ENCODE data around the gene UCK2.

Gene UCK2

DNA sequence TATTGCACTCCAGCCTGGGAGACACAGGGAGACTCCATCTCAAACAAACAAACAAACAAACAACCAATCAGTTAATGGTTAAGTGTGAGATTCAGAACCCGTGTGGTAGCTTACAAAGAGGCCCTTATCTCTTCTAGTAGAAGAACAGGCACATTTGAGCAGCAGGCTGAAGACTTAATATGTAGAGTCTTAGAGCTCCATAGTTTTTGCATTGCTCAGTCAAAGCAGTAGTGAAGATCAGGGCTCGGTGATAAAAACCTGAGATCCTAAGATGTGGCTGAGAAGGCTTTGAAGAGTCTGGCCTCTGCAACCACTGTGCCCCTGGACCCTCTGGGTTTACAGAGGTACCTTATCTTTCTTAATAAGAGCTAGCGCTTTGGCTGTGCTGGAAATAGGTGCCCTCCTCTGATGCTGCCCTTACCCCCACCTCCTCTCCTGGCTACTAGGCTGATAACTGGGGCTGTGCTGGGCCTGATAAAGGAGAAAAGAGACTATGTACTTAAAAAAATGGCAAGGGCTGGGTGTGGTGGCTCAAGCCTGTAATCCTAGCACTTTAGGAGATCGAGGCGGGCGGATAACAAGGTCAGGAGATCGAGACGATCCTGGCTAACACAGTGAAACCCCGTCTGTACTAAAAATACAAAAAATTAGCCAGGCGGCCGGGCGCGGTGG, 10.5 kb upstream of the UCK2 start:
- no peaks in the 10 kb centered on the region for H3K4me1 ChIP-seq (ENCODE audit: control insufficient read depth, low read depth, low read length)
- H3K79me2 ChIP-seq (ENCODE audit: control insufficient read depth, insufficient read depth, low read length) = no peaks in the 10 kb centered on the region
- no peak overlapping the region for H3K4me3 ChIP-seq (ENCODE audit: low read length)
- no peak overlapping the region for H4K8ac ChIP-seq (ENCODE audit: low read depth, low read length)
- H3K4me2 ChIP-seq (ENCODE audit: low read length) = no peak overlapping the region
- no peak overlapping the region for H3K27ac ChIP-seq (ENCODE audit: low read depth, low read length)
- DNase-seq = peak; percentile 52
- H2AK5ac ChIP-seq (ENCODE audit: low read length) = no peak overlapping the region
- no CpG with 5 or more reads among the region's 13 CpGs for WGBS (ENCODE audit: extremely low coverage, insufficient coverage, low lambda C conversion rate)
- H3K56ac ChIP-seq (ENCODE audit: low read length) = no peak overlapping the region
- no peaks in the 10 kb centered on the region for H3K36me3 ChIP-seq (ENCODE audit: control insufficient read depth, insufficient read depth, low read length)
- H3K23ac ChIP-seq (ENCODE audit: low read length) = no peak overlapping the region
- H3K4ac ChIP-seq (ENCODE audit: low read depth, low read length) = no peak overlapping the region
- no peak overlapping the region for H2BK5ac ChIP-seq (ENCODE audit: low read length)
- no peaks in the 10 kb centered on the region for H3K27me3 ChIP-seq (ENCODE audit: insufficient read depth, low read length, poor library complexity)
- no peak overlapping the region for H2BK15ac ChIP-seq (replicated peaks; ENCODE audit: low read depth)
- H3K18ac ChIP-seq (ENCODE audit: low read length) = no peak overlapping the region
- H3K79me1 ChIP-seq (ENCODE audit: low read length) = no peaks in the 10 kb centered on the region
- no peak overlapping the region for H3K9ac ChIP-seq (ENCODE audit: low read length)
- no peak overlapping the region for H4K5ac ChIP-seq (ENCODE audit: low read length)
- H2BK120ac ChIP-seq (ENCODE audit: low read depth, low read length) = no peak overlapping the region

DNA sequence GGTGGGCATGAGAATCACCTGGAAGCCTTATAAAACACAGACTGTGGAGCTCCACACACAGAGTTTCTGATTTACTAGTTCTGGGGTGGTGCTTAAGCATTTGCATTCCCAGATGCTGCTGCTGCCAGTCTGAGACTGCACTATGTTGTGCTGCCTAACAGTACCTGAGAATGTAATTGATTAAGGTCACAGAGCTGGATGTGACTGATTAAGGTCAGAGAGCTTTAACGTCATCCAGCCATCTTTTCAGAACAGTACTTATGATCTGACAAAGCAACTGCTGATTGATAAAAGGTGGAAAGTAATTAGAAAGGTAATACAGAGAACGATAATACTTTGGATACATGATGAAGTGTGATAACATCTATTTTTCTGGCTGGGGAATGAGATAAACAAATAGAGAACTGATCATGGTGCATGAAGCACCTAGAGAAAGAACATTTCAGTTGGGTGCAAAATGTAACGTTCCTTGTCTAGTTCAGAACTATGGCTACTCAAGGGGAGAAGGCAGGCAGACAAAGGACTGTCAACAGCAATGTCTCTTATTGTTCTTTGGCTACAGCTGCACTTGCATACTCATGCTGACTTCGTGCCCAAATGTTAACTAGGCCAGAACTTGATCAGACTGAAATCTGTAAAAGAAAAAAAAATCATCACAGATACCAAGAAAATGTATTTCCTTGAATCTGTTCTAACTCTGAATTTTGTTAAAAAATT, 3.7 kb upstream of the UCK2 start:
- no peak overlapping the region for H3K56ac ChIP-seq (ENCODE audit: low read length)
- no peak overlapping the region for H3K23ac ChIP-seq (ENCODE audit: low read length)
- no peaks in the 10 kb centered on the region for H3K27me3 ChIP-seq (ENCODE audit: insufficient read depth, low read length, poor library complexity)
- DNase-seq = no peak
- H4K5ac ChIP-seq (ENCODE audit: low read length) = no peak overlapping the region
- no peak overlapping the region for H3K4ac ChIP-seq (ENCODE audit: low read depth, low read length)
- H3K18ac ChIP-seq (ENCODE audit: low read length) = no peak overlapping the region
- H3K36me3 ChIP-seq (ENCODE audit: control insufficient read depth, insufficient read depth, low read length) = no peaks in the 10 kb centered on the region
- H4K8ac ChIP-seq (ENCODE audit: low read depth, low read length) = no peak overlapping the region
- no peak overlapping the region for H2BK15ac ChIP-seq (replicated peaks; ENCODE audit: low read depth)
- no peak overlapping the region for H3K4me3 ChIP-seq (ENCODE audit: low read length)
- no peak overlapping the region for H3K4me2 ChIP-seq (ENCODE audit: low read length)
- WGBS (ENCODE audit: extremely low coverage, insufficient coverage, low lambda C conversion rate) = no CpG with 5 or more reads among the region's 4 CpGs
- no peaks in the 10 kb centered on the region for H3K4me1 ChIP-seq (ENCODE audit: control insufficient read depth, low read depth, low read length)
- H3K9ac ChIP-seq (ENCODE audit: low read length) = no peak overlapping the region
- H3K27ac ChIP-seq (ENCODE audit: low read depth, low read length) = no peak overlapping the region
- no peak overlapping the region for H2AK5ac ChIP-seq (ENCODE audit: low read length)
- peaks cover 8% of the 10 kb centered on the region for H3K79me2 ChIP-seq (ENCODE audit: control insufficient read depth, insufficient read depth, low read length)
- no peak overlapping the region for H2BK5ac ChIP-seq (ENCODE audit: low read length)
- H3K79me1 ChIP-seq (ENCODE audit: low read length) = no peaks in the 10 kb centered on the region
- H2BK120ac ChIP-seq (ENCODE audit: low read depth, low read length) = no peak overlapping the region

DNA sequence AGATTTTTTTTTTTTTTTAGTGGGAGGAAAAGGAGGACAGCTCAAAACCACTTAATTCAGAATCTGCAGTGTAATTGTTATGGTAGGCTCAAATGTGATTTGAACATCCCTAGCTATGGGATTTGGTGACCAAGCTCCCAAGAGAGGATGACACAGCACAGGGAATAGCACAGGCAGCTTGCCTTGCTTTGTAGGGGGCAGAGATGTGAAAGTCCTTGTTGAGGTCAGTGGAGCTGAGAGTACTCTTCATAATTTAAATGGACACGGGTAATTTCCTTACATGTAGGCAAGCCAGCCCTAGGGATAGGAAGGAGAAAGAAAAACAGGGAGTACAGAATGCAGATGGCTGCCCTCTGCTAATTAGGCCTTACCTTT, 3.2 kb upstream of the UCK2 start:
- DNase-seq = no peak
- no peak overlapping the region for H4K8ac ChIP-seq (ENCODE audit: low read depth, low read length)
- no peak overlapping the region for H4K5ac ChIP-seq (ENCODE audit: low read length)
- no CpG with 5 or more reads among the region's 1 CpG for WGBS (ENCODE audit: extremely low coverage, insufficient coverage, low lambda C conversion rate)
- no peak overlapping the region for H2BK5ac ChIP-seq (ENCODE audit: low read length)
- H3K27me3 ChIP-seq (ENCODE audit: insufficient read depth, low read length, poor library complexity) = no peaks in the 10 kb centered on the region
- H3K79me1 ChIP-seq (ENCODE audit: low read length) = no peaks in the 10 kb centered on the region
- H3K79me2 ChIP-seq (ENCODE audit: control insufficient read depth, insufficient read depth, low read length) = peaks cover 13% of the 10 kb centered on the region
- H3K23ac ChIP-seq (ENCODE audit: low read length) = no peak overlapping the region
- no peak overlapping the region for H3K4me2 ChIP-seq (ENCODE audit: low read length)
- no peak overlapping the region for H3K56ac ChIP-seq (ENCODE audit: low read length)
- H3K18ac ChIP-seq (ENCODE audit: low read length) = no peak overlapping the region
- H3K36me3 ChIP-seq (ENCODE audit: control insufficient read depth, insufficient read depth, low read length) = no peaks in the 10 kb centered on the region
- H3K4me3 ChIP-seq (ENCODE audit: low read length) = no peak overlapping the region
- no peak overlapping the region for H3K9ac ChIP-seq (ENCODE audit: low read length)
- H2BK120ac ChIP-seq (ENCODE audit: low read depth, low read length) = no peak overlapping the region
- H3K4me1 ChIP-seq (ENCODE audit: control insufficient read depth, low read depth, low read length) = no peaks in the 10 kb centered on the region
- H3K4ac ChIP-seq (ENCODE audit: low read depth, low read length) = peak overlapping the region; percentile 21
- no peak overlapping the region for H3K27ac ChIP-seq (ENCODE audit: low read depth, low read length)
- H2BK15ac ChIP-seq (replicated peaks; ENCODE audit: low read depth) = no peak overlapping the region
- H2AK5ac ChIP-seq (ENCODE audit: low read length) = no peak overlapping the region

DNA sequence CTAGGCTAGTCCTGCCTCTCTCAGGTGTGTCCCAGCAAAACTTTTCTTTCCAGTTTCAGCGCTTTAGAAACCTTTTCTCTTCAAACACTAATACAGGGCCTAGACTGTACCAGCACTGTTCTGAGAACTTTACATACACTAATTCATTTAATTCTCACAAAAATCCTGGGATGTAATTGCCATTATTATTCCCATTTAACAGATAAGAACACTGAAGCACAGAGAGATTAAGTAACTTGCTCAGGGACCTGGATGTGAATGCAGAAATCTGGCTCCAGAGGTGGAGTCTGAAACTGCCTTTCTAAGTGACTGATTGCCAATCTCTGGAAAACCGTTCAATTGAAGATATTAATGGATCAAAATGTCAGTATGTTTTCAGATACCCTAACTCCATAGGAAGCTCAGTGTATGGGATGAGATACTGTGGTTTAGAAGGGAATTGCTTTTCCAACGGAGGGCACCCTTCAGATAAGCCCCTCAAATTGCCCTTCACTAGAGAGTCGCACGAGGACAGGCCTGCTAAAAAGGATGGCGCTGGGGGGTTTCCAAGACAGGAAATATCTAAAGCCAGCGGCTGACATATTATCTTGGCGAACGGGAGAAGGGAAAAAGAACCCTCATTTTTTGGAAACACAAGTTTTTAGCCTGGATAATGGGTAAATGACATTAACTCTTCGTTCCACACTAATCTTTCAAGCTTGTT, 698 bp upstream of the UCK2 start:
- Histone ChIP-seq H3K79me2 (ENCODE audit: control insufficient read depth, insufficient read depth, low read length) (peaks cover 37% of the 10 kb centered on the region), H3K4ac (ENCODE audit: low read depth, low read length) (peak overlapping the region; percentile 22), H3K27ac (ENCODE audit: low read depth, low read length) (no peak overlapping the region)

DNA sequence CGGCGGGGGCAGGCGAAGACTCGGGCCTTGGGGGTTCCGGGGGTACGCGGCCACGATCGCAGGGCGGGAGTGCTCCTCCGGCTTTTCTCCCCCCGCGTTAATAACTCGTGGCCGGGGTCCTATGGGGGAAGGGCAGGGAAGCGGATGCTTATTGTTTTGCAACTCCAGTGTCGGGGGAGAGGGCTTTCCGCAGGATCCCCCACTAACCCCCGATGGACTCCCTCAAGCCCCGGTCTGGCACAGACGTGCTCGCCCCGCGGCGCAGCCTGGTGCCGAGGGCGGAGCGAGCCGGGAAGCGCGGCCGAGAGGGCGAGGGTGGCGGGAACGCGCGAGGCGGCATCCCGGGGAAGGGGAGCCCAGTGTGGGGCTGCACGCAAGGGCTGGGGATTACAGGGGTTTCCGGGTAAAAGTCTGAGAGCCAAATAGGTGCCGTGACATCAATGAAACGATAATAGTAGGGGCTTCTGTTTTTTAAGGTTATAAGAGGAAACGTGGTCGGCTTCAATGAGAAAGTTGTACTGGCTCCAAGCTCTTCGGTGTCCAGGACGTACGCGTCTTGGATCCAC, 772 bp downstream of the UCK2 start:
- Histone ChIP-seq H3K4me1 (ENCODE audit: control insufficient read depth, low read depth, low read length) (peaks cover 2% of the 10 kb centered on the region), H3K23ac (ENCODE audit: low read length) (peak overlapping the region; percentile 56), H3K56ac (ENCODE audit: low read length) (peak overlapping the region; percentile 95), H3K18ac (ENCODE audit: low read length) (peak overlapping the region; percentile 96), H3K79me2 (ENCODE audit: control insufficient read depth, insufficient read depth, low read length) (peaks cover 52% of the 10 kb centered on the region), H2BK120ac (ENCODE audit: low read depth, low read length) (peak overlapping the region; percentile 34), H3K36me3 (ENCODE audit: control insufficient read depth, insufficient read depth, low read length) (no peaks in the 10 kb centered on the region), H2BK5ac (ENCODE audit: low read length) (peak overlapping the region; percentile 2), H2BK15ac (replicated peaks; ENCODE audit: low read depth) (no peak overlapping the region), H3K4me2 (ENCODE audit: low read length) (peak overlapping the region; percentile 89), H3K4me3 (ENCODE audit: low read length) (peak overlapping the region; percentile 84), H3K79me1 (ENCODE audit: low read length) (no peaks in the 10 kb centered on the region), H3K4ac (ENCODE audit: low read depth, low read length) (peak overlapping the region; percentile 81), H4K5ac (ENCODE audit: low read length) (no peak overlapping the region), H3K9ac (ENCODE audit: low read length) (peak overlapping the region; percentile 94), H3K27ac (ENCODE audit: low read depth, low read length) (peak overlapping the region; percentile 98), H2AK5ac (ENCODE audit: low read length) (no peak overlapping the region), H4K8ac (ENCODE audit: low read depth, low read length) (no peak overlapping the region), H3K27me3 (ENCODE audit: insufficient read depth, low read length, poor library complexity) (no peaks in the 10 kb centered on the region)
- DNase-seq = peak; percentile 60
- no CpG with 5 or more reads among the region's 49 CpGs for WGBS (ENCODE audit: extremely low coverage, insufficient coverage, low lambda C conversion rate)

More for the DNA sequence above, 698 bp upstream of the UCK2 start:
- Histone ChIP-seq H3K4me2 (ENCODE audit: low read length) (no peak overlapping the region), H2BK15ac (replicated peaks; ENCODE audit: low read depth) (peak overlapping the region; percentile 75), H2AK5ac (ENCODE audit: low read length) (no peak overlapping the region), H3K27me3 (ENCODE audit: insufficient read depth, low read length, poor library complexity) (no peaks in the 10 kb centered on the region), H2BK120ac (ENCODE audit: low read depth, low read length) (no peak overlapping the region), H3K4me1 (ENCODE audit: control insufficient read depth, low read depth, low read length) (peaks cover 2% of the 10 kb centered on the region), H3K36me3 (ENCODE audit: control insufficient read depth, insufficient read depth, low read length) (no peaks in the 10 kb centered on the region), H3K23ac (ENCODE audit: low read length) (no peak overlapping the region), H3K79me1 (ENCODE audit: low read length) (no peaks in the 10 kb centered on the region), H3K18ac (ENCODE audit: low read length) (no peak overlapping the region), H2BK5ac (ENCODE audit: low read length) (no peak overlapping the region), H3K56ac (ENCODE audit: low read length) (peak overlapping the region; percentile 50), H4K8ac (ENCODE audit: low read depth, low read length) (no peak overlapping the region), H4K5ac (ENCODE audit: low read length) (no peak overlapping the region), H3K9ac (ENCODE audit: low read length) (no peak overlapping the region), H3K4me3 (ENCODE audit: low read length) (no peak overlapping the region)
- no CpG with 5 or more reads among the region's 10 CpGs for WGBS (ENCODE audit: extremely low coverage, insufficient coverage, low lambda C conversion rate)
- DNase-seq = no peak
